DOHH2 (cell line): ENCODE data around the gene RNF2.

ENCODE experiments used
- H3F3A ChIP-seq: fragments of 200-600 bp; sonication (generic), shearing (Covaris generic); 2 replicates; pipeline ENCODE4 v1.6.0; 2016; ENCODE audit warnings: antibody characterized with exemption, mild to moderate bottlenecking; ENCODE audit not compliant: control insufficient read depth, insufficient read depth
- H3K27ac ChIP-seq: fragments of 200-600 bp; sonication (generic); 2 replicates; pipeline ENCODE4 v1.5.1; 2014; ENCODE audit warnings: low read depth, mild to moderate bottlenecking, low read length, moderate library complexity
- H3K27me3 ChIP-seq: fragments of 200-600 bp; sonication (generic); 2 replicates; pipeline ENCODE4 v1.6.1; 2014; ENCODE audit warnings: mild to moderate bottlenecking, low read length, mixed read lengths; ENCODE audit not compliant: control insufficient read depth
- H3K36me3 ChIP-seq: fragments of 200-600 bp; sonication (generic); 2 replicates; pipeline ENCODE4 v1.6.1; 2014; ENCODE audit warnings: mild to moderate bottlenecking, low read length, moderate library complexity, mixed read lengths; ENCODE audit not compliant: control insufficient read depth
- H3K4me1 ChIP-seq: fragments of 200-600 bp; sonication (generic); 2 replicates; pipeline ENCODE4 v1.6.1; 2014; ENCODE audit warnings: mild to moderate bottlenecking, low read length, mixed read lengths; ENCODE audit not compliant: control insufficient read depth
- H3K4me2 ChIP-seq: fragments of 200-600 bp; sonication (generic); 2 replicates; pipeline ENCODE4 v1.6.0; 2014; ENCODE audit warnings: mild to moderate bottlenecking, low read length, moderate library complexity
- H3K4me3 ChIP-seq: fragments of 200-600 bp; sonication (generic); 2 replicates; pipeline ENCODE4 v1.5.1; 2014; ENCODE audit warnings: mild to moderate bottlenecking, low read length, mixed read lengths
- H3K79me2 ChIP-seq: fragments of 200-600 bp; sonication (generic); 2 replicates; pipeline ENCODE4 v1.6.1; 2014; ENCODE audit warnings: mild to moderate bottlenecking, low read length, mixed read lengths; ENCODE audit not compliant: control insufficient read depth
- H3K9me2 ChIP-seq: fragments of 200-600 bp; sonication (generic); replicated peaks from 2 replicates; pipeline ENCODE4 v1.6.1; 2014; ENCODE audit warnings: mild to moderate bottlenecking, low read length, mixed read lengths; ENCODE audit not compliant: control insufficient read depth
- H3K9me3 ChIP-seq: fragments of 200-600 bp; sonication (generic); 2 replicates; pipeline ENCODE4 v1.6.1; 2014; ENCODE audit warnings: antibody characterized with exemption, low read length, mixed read lengths; ENCODE audit not compliant: control insufficient read depth, insufficient read depth
- H4K20me1 ChIP-seq: fragments of 200-600 bp; sonication (generic); 2 replicates; pipeline ENCODE4 v1.6.0; 2014; ENCODE audit warnings: low read depth, mild to moderate bottlenecking, antibody characterized with exemption, low read length, moderate library complexity; ENCODE audit not compliant: control insufficient read depth, insufficient read depth
- EZH2phosphoT487 ChIP-seq: fragments of 200-600 bp; sonication (generic); IDR thresholded peaks from 2 replicates; pipeline ENCODE4 v1.6.1; 2017; ENCODE audit warnings: borderline replicate concordance, mild to moderate bottlenecking, antibody characterized with exemption, low read length, moderate library complexity, mixed read lengths
- TF ChIP-seq, protein P1 (sequence below): fragments of 200-600 bp; sonication (generic); IDR thresholded peaks from one replicate; pipeline ENCODE4 v1.5.1; 2014; ENCODE audit warnings: antibody characterized with exemption, mild to moderate bottlenecking, low read depth, low read length; ENCODE audit not compliant: poor library complexity, severe bottlenecking

Gene RNF2

DNA sequence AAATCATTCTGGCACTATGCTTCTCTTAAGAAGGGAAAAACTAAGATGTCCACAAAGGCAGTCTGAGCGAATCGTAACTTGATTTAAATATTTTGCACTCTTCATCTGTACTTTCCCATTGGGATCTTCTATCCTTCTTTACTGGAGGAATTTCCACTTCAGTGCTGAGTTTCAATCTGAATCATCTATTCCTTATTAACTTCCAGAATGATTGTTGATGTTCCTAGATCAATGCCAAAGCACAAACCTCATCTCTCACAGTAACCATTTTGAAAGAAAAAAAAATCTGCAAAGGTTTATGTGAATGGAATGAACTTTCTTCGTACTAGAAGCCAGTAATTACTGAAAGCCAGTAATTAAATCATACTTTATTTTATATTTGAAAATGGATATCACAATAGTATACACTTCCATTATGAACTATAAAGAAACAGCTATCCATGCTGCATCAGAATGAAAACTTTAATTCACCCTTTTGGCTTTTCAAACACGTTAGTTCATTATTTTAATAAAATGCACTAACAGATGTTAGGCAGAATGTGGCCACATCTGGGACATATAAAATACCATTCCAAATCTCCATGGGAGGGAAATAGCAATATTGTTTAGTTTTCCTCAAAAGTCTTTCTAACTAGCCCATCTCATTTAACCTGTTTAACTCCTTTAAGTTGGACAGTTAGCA lies 5.5 kb upstream of the RNF2 start:
- Histone ChIP-seq H3F3A (peaks cover 11% of the 10 kb centered on the region), H3K27ac (no peak overlapping the region), H3K27me3 (0 out of 2 replicates have a peak, but pooled peaks cover 5% of the 10 kb centered on the region), H3K4me1 (peaks cover 2% of the 10 kb centered on the region), H3K36me3 (no peaks in the 10 kb centered on the region), H3K79me2 (no peaks in the 10 kb centered on the region), H3K9me2 (no peaks in the 10 kb centered on the region), H3K9me3 (no peaks in the 10 kb centered on the region), H3K4me3 (no peak overlapping the region), H4K20me1 (no peaks in the 10 kb centered on the region), H3K4me2 (no peak overlapping the region)
- TF ChIP-seq, protein P1, sequence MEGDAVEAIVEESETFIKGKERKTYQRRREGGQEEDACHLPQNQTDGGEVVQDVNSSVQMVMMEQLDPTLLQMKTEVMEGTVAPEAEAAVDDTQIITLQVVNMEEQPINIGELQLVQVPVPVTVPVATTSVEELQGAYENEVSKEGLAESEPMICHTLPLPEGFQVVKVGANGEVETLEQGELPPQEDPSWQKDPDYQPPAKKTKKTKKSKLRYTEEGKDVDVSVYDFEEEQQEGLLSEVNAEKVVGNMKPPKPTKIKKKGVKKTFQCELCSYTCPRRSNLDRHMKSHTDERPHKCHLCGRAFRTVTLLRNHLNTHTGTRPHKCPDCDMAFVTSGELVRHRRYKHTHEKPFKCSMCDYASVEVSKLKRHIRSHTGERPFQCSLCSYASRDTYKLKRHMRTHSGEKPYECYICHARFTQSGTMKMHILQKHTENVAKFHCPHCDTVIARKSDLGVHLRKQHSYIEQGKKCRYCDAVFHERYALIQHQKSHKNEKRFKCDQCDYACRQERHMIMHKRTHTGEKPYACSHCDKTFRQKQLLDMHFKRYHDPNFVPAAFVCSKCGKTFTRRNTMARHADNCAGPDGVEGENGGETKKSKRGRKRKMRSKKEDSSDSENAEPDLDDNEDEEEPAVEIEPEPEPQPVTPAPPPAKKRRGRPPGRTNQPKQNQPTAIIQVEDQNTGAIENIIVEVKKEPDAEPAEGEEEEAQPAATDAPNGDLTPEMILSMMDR, result no peak
- no peak for TF ChIP-seq EZH2phosphoT487

DNA sequence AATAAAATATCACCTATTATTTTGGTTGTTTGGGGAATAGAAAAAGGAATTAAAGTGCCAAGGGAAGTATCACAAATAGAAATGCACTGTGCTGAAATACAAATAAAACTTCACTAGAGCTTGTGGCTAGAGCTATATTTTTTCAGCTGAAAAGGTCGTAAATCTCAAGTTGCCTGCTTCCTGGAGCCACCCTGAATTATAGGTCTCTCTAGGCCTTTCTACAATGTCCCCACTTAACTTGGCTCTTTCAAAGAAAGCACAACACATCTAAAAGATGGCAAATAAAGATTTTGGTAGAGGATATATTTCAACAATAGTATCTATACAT lies 5.0 kb upstream of the RNF2 start:
- peaks cover 4% of the 10 kb centered on the region for H3K4me1 ChIP-seq
- TF ChIP-seq, protein P1, result no peak
- no peak for TF ChIP-seq EZH2phosphoT487
- no peak overlapping the region for H3K27ac ChIP-seq
- H3K4me2 ChIP-seq, result no peak overlapping the region
- no peak overlapping the region for H3K4me3 ChIP-seq
- no peaks in the 10 kb centered on the region for H4K20me1 ChIP-seq
- no peaks in the 10 kb centered on the region for H3K36me3 ChIP-seq
- H3K27me3 ChIP-seq, result 0 out of 2 replicates have a peak, but pooled peaks cover 4% of the 10 kb centered on the region
- no peaks in the 10 kb centered on the region for H3K9me3 ChIP-seq
- no peaks in the 10 kb centered on the region for H3K9me2 ChIP-seq
- no peaks in the 10 kb centered on the region for H3K79me2 ChIP-seq
- peaks cover 12% of the 10 kb centered on the region for H3F3A ChIP-seq

DNA sequence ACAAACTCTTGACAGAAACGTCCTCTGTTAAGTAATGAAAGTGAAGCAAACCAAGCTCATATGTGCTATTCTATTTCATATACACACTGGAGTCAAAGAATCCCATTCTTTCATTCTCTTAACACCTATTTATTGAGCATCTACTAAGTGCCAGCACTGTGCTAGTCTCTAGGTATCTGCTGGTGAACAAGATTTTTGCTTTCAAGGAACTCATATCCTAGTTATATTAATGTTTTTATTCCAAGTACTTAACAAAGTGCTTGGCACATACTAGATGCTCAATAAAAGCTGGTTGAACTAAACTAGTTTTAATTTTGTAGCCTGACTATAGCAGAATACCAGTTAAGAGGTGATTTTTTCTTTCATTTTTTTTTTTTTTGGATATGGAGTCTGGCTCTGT lies 3.6 kb upstream of the RNF2 start:
- H3K79me2 ChIP-seq, result peaks cover 10% of the 10 kb centered on the region
- H3K9me2 ChIP-seq, result no peaks in the 10 kb centered on the region
- peaks cover 2% of the 10 kb centered on the region; the same call in 1 of the 2 replicates for H3K36me3 ChIP-seq
- H3K27me3 ChIP-seq, result no peaks in the 10 kb centered on the region
- H3F3A ChIP-seq, result peaks cover 12% of the 10 kb centered on the region
- H3K27ac ChIP-seq, result no peak overlapping the region
- 0 out of 2 replicates have a peak, but pooled peaks cover 3% of the 10 kb centered on the region for H4K20me1 ChIP-seq
- no peak overlapping the region for H3K4me2 ChIP-seq
- H3K4me3 ChIP-seq, result no peak overlapping the region
- TF ChIP-seq EZH2phosphoT487, result no peak
- TF ChIP-seq, protein P1, result no peak
- no peaks in the 10 kb centered on the region for H3K9me3 ChIP-seq
- peaks cover 8% of the 10 kb centered on the region for H3K4me1 ChIP-seq
